DOHH2 (cell line): ENCODE results near the gene ZNF335.

Experiments
- H3F3A ChIP-seq: fragments of 200-600 bp; sonication (generic), shearing (Covaris generic); 2 replicates; pipeline ENCODE4 v1.6.0; 2016; ENCODE audit warnings: antibody characterized with exemption, mild to moderate bottlenecking; ENCODE audit not compliant: control insufficient read depth, insufficient read depth
- H3K27ac ChIP-seq: fragments of 200-600 bp; sonication (generic); 2 replicates; pipeline ENCODE4 v1.5.1; 2014; ENCODE audit warnings: low read depth, mild to moderate bottlenecking, low read length, moderate library complexity
- H3K27me3 ChIP-seq: fragments of 200-600 bp; sonication (generic); 2 replicates; pipeline ENCODE4 v1.6.1; 2014; ENCODE audit warnings: mild to moderate bottlenecking, low read length, mixed read lengths; ENCODE audit not compliant: control insufficient read depth
- H3K36me3 ChIP-seq: fragments of 200-600 bp; sonication (generic); 2 replicates; pipeline ENCODE4 v1.6.1; 2014; ENCODE audit warnings: mild to moderate bottlenecking, low read length, moderate library complexity, mixed read lengths; ENCODE audit not compliant: control insufficient read depth
- H3K4me1 ChIP-seq: fragments of 200-600 bp; sonication (generic); 2 replicates; pipeline ENCODE4 v1.6.1; 2014; ENCODE audit warnings: mild to moderate bottlenecking, low read length, mixed read lengths; ENCODE audit not compliant: control insufficient read depth
- H3K4me2 ChIP-seq: fragments of 200-600 bp; sonication (generic); 2 replicates; pipeline ENCODE4 v1.6.0; 2014; ENCODE audit warnings: mild to moderate bottlenecking, low read length, moderate library complexity
- H3K4me3 ChIP-seq: fragments of 200-600 bp; sonication (generic); 2 replicates; pipeline ENCODE4 v1.5.1; 2014; ENCODE audit warnings: mild to moderate bottlenecking, low read length, mixed read lengths
- H3K79me2 ChIP-seq: fragments of 200-600 bp; sonication (generic); 2 replicates; pipeline ENCODE4 v1.6.1; 2014; ENCODE audit warnings: mild to moderate bottlenecking, low read length, mixed read lengths; ENCODE audit not compliant: control insufficient read depth
- H3K9me2 ChIP-seq: fragments of 200-600 bp; sonication (generic); replicated peaks from 2 replicates; pipeline ENCODE4 v1.6.1; 2014; ENCODE audit warnings: mild to moderate bottlenecking, low read length, mixed read lengths; ENCODE audit not compliant: control insufficient read depth
- H3K9me3 ChIP-seq: fragments of 200-600 bp; sonication (generic); 2 replicates; pipeline ENCODE4 v1.6.1; 2014; ENCODE audit warnings: antibody characterized with exemption, low read length, mixed read lengths; ENCODE audit not compliant: control insufficient read depth, insufficient read depth
- H4K20me1 ChIP-seq: fragments of 200-600 bp; sonication (generic); 2 replicates; pipeline ENCODE4 v1.6.0; 2014; ENCODE audit warnings: low read depth, mild to moderate bottlenecking, antibody characterized with exemption, low read length, moderate library complexity; ENCODE audit not compliant: control insufficient read depth, insufficient read depth
- CTCF ChIP-seq: fragments of 200-600 bp; sonication (generic); IDR thresholded peaks from one replicate; pipeline ENCODE4 v1.5.1; 2014; ENCODE audit warnings: antibody characterized with exemption, mild to moderate bottlenecking, low read depth, low read length; ENCODE audit not compliant: poor library complexity, severe bottlenecking
- EZH2phosphoT487 ChIP-seq: fragments of 200-600 bp; sonication (generic); IDR thresholded peaks from 2 replicates; pipeline ENCODE4 v1.6.1; 2017; ENCODE audit warnings: borderline replicate concordance, mild to moderate bottlenecking, antibody characterized with exemption, low read length, moderate library complexity, mixed read lengths

The ZNF335 gene

GRCh38 chr20:45912344-45912682 is 59.7 kb downstream of the ZNF335 start:
- Histone ChIP-seq H3K9me2 (no peaks in the 10 kb centered on the region), H3K4me1 (peaks cover 14% of the 10 kb centered on the region), H3K27ac (no peak overlapping the region), H3K79me2 (no peaks in the 10 kb centered on the region), H3K36me3 (no peaks in the 10 kb centered on the region), H3K27me3 (peaks cover 22% of the 10 kb centered on the region), H3K9me3 (no peaks in the 10 kb centered on the region), H3F3A (no peaks in the 10 kb centered on the region), H4K20me1 (no peaks in the 10 kb centered on the region), H3K4me3 (no peak overlapping the region), H3K4me2 (no peak overlapping the region)
- TF ChIP-seq CTCF (no peak), EZH2phosphoT487 (no peak)

- no peaks in the 10 kb centered on the region for H3K36me3 ChIP-seq
- H3K27ac ChIP-seq, result no peak within 1 kb of the TSS
- H3K4me2 ChIP-seq, result peak within 1 kb of the TSS; percentile 26
- H3K4me3 ChIP-seq, result no peak within 1 kb of the TSS; the same call in 1 of the 2 replicates
- H4K20me1 ChIP-seq, result no peaks in the 10 kb centered on the region
- no peak for TF ChIP-seq EZH2phosphoT487
- no peak for TF ChIP-seq CTCF
- no peaks in the 10 kb centered on the region for H3K79me2 ChIP-seq
- H3K4me1 ChIP-seq, result peaks cover 14% of the 10 kb centered on the region
- no peaks in the 10 kb centered on the region for H3K9me3 ChIP-seq
- H3K9me2 ChIP-seq, result no peaks in the 10 kb centered on the region
- no peaks in the 10 kb centered on the region for H3F3A ChIP-seq
- peaks cover 22% of the 10 kb centered on the region for H3K27me3 ChIP-seq
Measured at GRCh38 chr20:45911486-45912343, 60.3 kb downstream of the ZNF335 start, which contains the start of gene PLTP. PLTP (minus strand) TSS chr20:45912155; CDS start chr20:45911452, 703 bp downstream.

- peaks cover 20% of the 10 kb centered on the region for H3K27me3 ChIP-seq
- peak overlapping the region; percentile 43 for H3K4me2 ChIP-seq
- no peaks in the 10 kb centered on the region for H3K9me3 ChIP-seq
- no peaks in the 10 kb centered on the region for H3F3A ChIP-seq
- no peaks in the 10 kb centered on the region for H4K20me1 ChIP-seq
- peak overlapping the region; percentile 27; the same call in 1 of the 2 replicates for H3K4me3 ChIP-seq
- no peak overlapping the region for H3K27ac ChIP-seq
- peaks cover 14% of the 10 kb centered on the region for H3K4me1 ChIP-seq
- no peaks in the 10 kb centered on the region for H3K36me3 ChIP-seq
- no peaks in the 10 kb centered on the region for H3K9me2 ChIP-seq
- TF ChIP-seq CTCF, result no peak
- TF ChIP-seq EZH2phosphoT487, result no peak
- no peaks in the 10 kb centered on the region for H3K79me2 ChIP-seq
Measured at GRCh38 chr20:45910670-45911485, 61.1 kb downstream of the ZNF335 start.
